ENCODE results near the gene BEST2. TPM values are rescaled to one million over a fixed set of nuclear protein-coding genes. Genes with fewer than 3 reads are reported as not detected.

BEST2 gene
- total RNA-seq, 1 donor from 2014 or later = not detected

GRCh38 chr19:12731337-12731736, 20.3 kb upstream of the BEST2 start:
- DNase-seq = no peak

- DNase-seq = peak; percentile 38
These were observed 18.0 kb upstream of the BEST2 start for GRCh38 chr19:12733369-12734214.

- peak; percentile 99 for DNase-seq
These were observed 14.4 kb upstream of the BEST2 start, which contains the start of gene GET3 for GRCh38 chr19:12736995-12737834. GET3 (plus strand) TSS chr19:12737497; CDS start chr19:12737506, 9 bp downstream.

GRCh38 chr19:12737835-12738351, 13.7 kb upstream of the BEST2 start:
- no peak for DNase-seq

- no peak for DNase-seq
These were observed 6.3 kb upstream of the BEST2 start for GRCh38 chr19:12745166-12745897.

- DNase-seq = no peak
These were observed 3.1 kb upstream of the BEST2 start for GRCh38 chr19:12748489-12748888.

GRCh38 chr19:12749938-12750521, 1.6 kb upstream of the BEST2 start:
- DNase-seq = no peak

GRCh38 chr19:12750851-12751250, 740 bp upstream of the BEST2 start:
- DNase-seq = no peak

- DNase-seq = no peak
These were observed 628 bp downstream of the BEST2 start for GRCh38 chr19:12752056-12752781.

GRCh38 chr19:12754465-12755196, 3.0 kb downstream of the BEST2 start:
- no peak for DNase-seq

- DNase-seq = no peak
These were observed 4.7 kb downstream of the BEST2 start for GRCh38 chr19:12756150-12756883.

- peak; percentile 89 for DNase-seq
These were observed 6.1 kb downstream of the BEST2 start for GRCh38 chr19:12757544-12758274.

- no peak for DNase-seq
These were observed 8.1 kb downstream of the BEST2 start for GRCh38 chr19:12759686-12760085.

- DNase-seq = no peak
These were observed 11.5 kb downstream of the BEST2 start for GRCh38 chr19:12763100-12763499.

GRCh38 chr19:12764698-12765097, 13.1 kb downstream of the BEST2 start:
- DNase-seq = no peak

- no peak for DNase-seq
These were observed 14.5 kb downstream of the BEST2 start for GRCh38 chr19:12766051-12766521.

GRCh38 chr19:12767150-12767549, 15.6 kb downstream of the BEST2 start:
- no peak for DNase-seq

- no peak for DNase-seq
These were observed 16.1 kb downstream of the BEST2 start for GRCh38 chr19:12767666-12768065.

- DNase-seq = peak; percentile 81
These were observed 18.1 kb downstream of the BEST2 start for GRCh38 chr19:12769689-12770088.

Data from tongue (tissue), 2 donors.